Measurements from ENCODE around the gene LGALS1. TPM values are rescaled to one million over a fixed set of nuclear protein-coding genes. Genes with fewer than 3 reads are reported as not detected.
"Not testable (repeated sequence)": the region's sequence is repeated elsewhere in the genome, so short reads cannot be mapped to it uniquely, and the experiment has no call there.

The LGALS1 gene
- total RNA-seq, 1 experiment from 2014 or later: 1,080 TPM

GRCh38 chr22:37692627-37693285, 17.3 kb downstream of the LGALS1 start:
- H3K27me3 ChIP-seq (ENCODE audit: insufficient read depth, low read length): no peaks in the 10 kb centered on the region
- no peak overlapping the region for H3K4me3 ChIP-seq (replicated peaks in 1 of 2; ENCODE audit: low read depth in 1 of 2, low read length in 2 of 2)
- no peak overlapping the region for H3K27ac ChIP-seq (ENCODE audit: low read depth, low read length)
- no peak overlapping the region for H3K4me2 ChIP-seq (ENCODE audit: low read length)
- RAD21 ChIA-PET (ENCODE audit: low non-redundant PET in 1 of 2, low total read pairs in 2 of 2, uncharacterized antibody in 2 of 2, unreplicated experiment in 2 of 2): no interaction called here
- no peaks in the 10 kb centered on the region for H3K9me3 ChIP-seq (ENCODE audit: control insufficient read depth in 1 of 2, insufficient read depth in 1 of 2, low read depth in 1 of 2, low read length in 2 of 2)
- intact Hi-C loops (cut with micrococcal nuclease): no loop called here
- TF ChIP-seq CBX3 (IDR thresholded peaks at IDR 0.05; ENCODE audit: low read depth): no peak
- TF ChIP-seq MAX (IDR thresholded peaks at IDR 0.05): no peak
- no TSS peak for BruUV-seq (replicated peaks)
- POLR2A ChIA-PET: no interaction called here
- DNase-seq (ENCODE audit: low read depth, low spot score) (no peak), ATAC-seq (no peak)
- peaks cover 4% of the 10 kb centered on the region; the same call in 1 of the 2 replicates for H4K20me1 ChIP-seq (ENCODE audit: insufficient read depth)
- CTCF ChIA-PET: interaction anchor here (1.1 kb wide), 1 partner anchor 49 kb away, joined by 3 read pairs; no protein-coding TSS in a partner anchor
- H3K9me2 ChIP-seq (ENCODE audit: insufficient read depth): no peaks in the 10 kb centered on the region
- H2AFZ ChIP-seq (ENCODE audit: low read depth, low read length, poor library complexity, severe bottlenecking): no peak overlapping the region
- peaks cover 24 to 43% of the 10 kb centered on the region in 2 experiments for H3K4me1 ChIP-seq (ENCODE audit: control insufficient read depth in 1 of 2, insufficient read depth in 2 of 2, low read length in 2 of 2)
- H3K79me2 ChIP-seq (ENCODE audit: insufficient read depth, low read length): peaks cover 15% of the 10 kb centered on the region; the same call in 1 of the 2 replicates
- peaks cover 10 to 40% of the 10 kb centered on the region in 2 experiments; a peak in 3 of 4 replicates for H3K36me3 ChIP-seq (ENCODE audit: control insufficient read depth in 1 of 2, insufficient read depth in 2 of 2, low read length in 2 of 2)
- H3K9ac ChIP-seq (ENCODE audit: low read length): no peak overlapping the region

- H3K9me3 ChIP-seq (ENCODE audit: control insufficient read depth in 1 of 2, insufficient read depth in 1 of 2, low read depth in 1 of 2, low read length in 2 of 2); H3K27ac ChIP-seq (ENCODE audit: low read depth, low read length); ATAC-seq; H3K4me2 ChIP-seq (ENCODE audit: low read length); POLR2A ChIA-PET; DNase-seq (ENCODE audit: low read depth, low spot score); H4K20me1 ChIP-seq (ENCODE audit: insufficient read depth); H3K79me2 ChIP-seq (ENCODE audit: insufficient read depth, low read length); H2AFZ ChIP-seq (ENCODE audit: low read depth, low read length, poor library complexity, severe bottlenecking); CTCF ChIA-PET; H3K27me3 ChIP-seq (ENCODE audit: insufficient read depth, low read length); H3K9me2 ChIP-seq (ENCODE audit: insufficient read depth); intact Hi-C loops (cut with micrococcal nuclease); RAD21 ChIA-PET (ENCODE audit: low non-redundant PET in 1 of 2, low total read pairs in 2 of 2, uncharacterized antibody in 2 of 2, unreplicated experiment in 2 of 2); H3K9ac ChIP-seq (ENCODE audit: low read length); H3K4me3 ChIP-seq (replicated peaks in 1 of 2; ENCODE audit: low read depth in 1 of 2, low read length in 2 of 2); BruUV-seq (replicated peaks): not testable (repeated sequence)
- Histone ChIP-seq H3K4me1 (ENCODE audit: control insufficient read depth in 1 of 2, insufficient read depth in 2 of 2, low read length in 2 of 2) (peaks cover 15 to 30% of the 10 kb centered on the region in 2 experiments), H3K36me3 (ENCODE audit: control insufficient read depth in 1 of 2, insufficient read depth in 2 of 2, low read length in 2 of 2) (peaks cover 10 to 28% of the 10 kb centered on the region in 2 experiments; a peak in 3 of 4 replicates)
These were observed 18.7 kb downstream of the LGALS1 start for GRCh38 chr22:37694131-37694530.

GRCh38 chr22:37696260-37696656, 20.8 kb downstream of the LGALS1 start:
- not testable (repeated sequence) for H2AFZ ChIP-seq (ENCODE audit: low read depth, low read length, poor library complexity, severe bottlenecking); DNase-seq (ENCODE audit: low read depth, low spot score); H3K9me3 ChIP-seq (ENCODE audit: control insufficient read depth in 1 of 2, insufficient read depth in 1 of 2, low read depth in 1 of 2, low read length in 2 of 2); ATAC-seq; H3K27me3 ChIP-seq (ENCODE audit: insufficient read depth, low read length); H3K79me2 ChIP-seq (ENCODE audit: insufficient read depth, low read length); BruUV-seq (replicated peaks); H3K9me2 ChIP-seq (ENCODE audit: insufficient read depth); H4K20me1 ChIP-seq (ENCODE audit: insufficient read depth)
- peak overlapping the region; percentile 57; the same call in 1 of the 2 replicates for H3K4me2 ChIP-seq (ENCODE audit: low read length)
- ChIA-PET RAD21 (ENCODE audit: low non-redundant PET in 1 of 2, low total read pairs in 2 of 2, uncharacterized antibody in 2 of 2, unreplicated experiment in 2 of 2) (interaction anchor here in 1 of 2 experiments (0.6 kb wide), 3 partner anchors 38 to 77 kb away, joined by 3 to 4 read pairs (median 3); partner anchors contain the start of gene PDXP), POLR2A (interaction anchor here (0.6 to 0.7 kb wide), 2 partner anchors 19 to 32 kb away, joined by 3 read pairs; no protein-coding TSS in a partner anchor), CTCF (interaction anchor here (1.3 kb wide), 1 partner anchor 59 kb away, joined by 3 read pairs; no protein-coding TSS in a partner anchor)
- H3K4me1 ChIP-seq (ENCODE audit: control insufficient read depth in 1 of 2, insufficient read depth in 2 of 2, low read length in 2 of 2): peaks cover 9 to 24% of the 10 kb centered on the region in 2 experiments; a peak in 3 of 4 replicates
- H3K4me3 ChIP-seq (replicated peaks in 1 of 2; ENCODE audit: low read depth in 1 of 2, low read length in 2 of 2): peak overlapping the region in 1 of 2 experiments; percentile 25; a peak in 1 of 4 replicates
- H3K9ac ChIP-seq (ENCODE audit: low read length): peak overlapping the region; percentile 9; the same call in 1 of the 2 replicates
- intact Hi-C loops (cut with micrococcal nuclease): loop anchor here (5.0 kb wide), 1 partner anchor 46 kb away; no protein-coding TSS in a partner anchor
- H3K36me3 ChIP-seq (ENCODE audit: control insufficient read depth in 1 of 2, insufficient read depth in 2 of 2, low read length in 2 of 2): peaks cover 2 to 16% of the 10 kb centered on the region in 2 experiments; a peak in 3 of 4 replicates
- H3K27ac ChIP-seq (ENCODE audit: low read depth, low read length): 0 out of 2 replicates have a peak overlapping the region, but pooled peaks have one; percentile 36

Measured in HCT116 (cell line).